Sigmoid colon (tissue), 4 donors: ENCODE data around the gene SRP54.

ENCODE experiments used
- CTCF ChIP-seq, 4 experiments: fragments of 450-650 bp in 3 of 4; fragments of 200-600 bp in 1 of 4; IDR thresholded peaks; one replicate each; pipeline ENCODE4 v1.5.1; 2016 to 2019; ENCODE audit warnings: antibody characterized with exemption in 4 of 4, mild to moderate bottlenecking in 3 of 4, moderate library complexity in 2 of 4
- EP300 ChIP-seq, 4 donors: sonication (generic); formaldehyde crosslinking; IDR thresholded peaks; one replicate each; pipeline ENCODE4 v1.6.1; 2017; ENCODE audit warnings: antibody characterized with exemption in 4 of 4
- POLR2A ChIP-seq, 2 donors: fragments of 450-650 bp; IDR thresholded peaks; one replicate each; pipeline ENCODE4 v1.6.1; 2016; ENCODE audit warnings: antibody characterized with exemption in 2 of 2, mild to moderate bottlenecking in 2 of 2, moderate library complexity in 2 of 2

DNA sequence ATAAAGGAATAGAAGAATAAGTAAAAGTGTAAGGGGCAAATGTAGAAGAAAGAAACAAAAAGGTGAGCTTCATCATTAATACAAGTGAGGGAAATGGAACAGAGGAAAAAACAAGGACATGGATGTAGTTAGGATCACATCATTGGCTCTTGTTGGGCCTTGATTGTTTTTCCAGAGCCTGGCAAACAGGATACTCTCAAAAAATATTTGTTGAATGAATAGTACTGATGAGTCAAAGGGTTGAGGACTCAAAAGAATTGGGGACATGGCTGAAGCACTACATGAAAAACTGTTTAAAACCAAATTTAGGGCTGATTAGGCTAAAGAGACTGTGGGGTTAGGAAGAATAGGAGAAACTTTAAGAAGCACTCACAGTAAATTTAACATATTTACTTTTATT lies 11.4 kb upstream of the SRP54 start:
- no peak for TF ChIP-seq CTCF (IDR thresholded peaks at IDR 0.05)
- TF ChIP-seq POLR2A (IDR thresholded peaks at IDR 0.05): no peak
- TF ChIP-seq EP300 (IDR thresholded peaks at IDR 0.05): no peak
